Activated CD8-positive, alpha-beta memory T cell treated with anti-CD3 and anti-CD28 coated beads, Interleukin-2, amount 50 U/mL, for 48 hours (primary cell): ENCODE results near the gene CAMTA1.
A peak's percentile ranks its signal among the peaks of the same experiment; 100 is the strongest.

Experiments used
- DNase-seq: peaks from one replicate; pipeline ENCODE4 v3.0.0-alpha.2; 2020

Gene CAMTA1

GRCh38 chr1:7642418-7642704 lies 857.1 kb downstream of the CAMTA1 start:
- no peak for DNase-seq

GRCh38 chr1:7642781-7643529 lies 857.7 kb downstream of the CAMTA1 start:
- DNase-seq: no peak

- no peak for DNase-seq
Measured at GRCh38 chr1:7643530-7643929, 858.3 kb downstream of the CAMTA1 start.

- no peak for DNase-seq
Measured at GRCh38 chr1:7644086-7644485, 858.8 kb downstream of the CAMTA1 start.

GRCh38 chr1:7644961-7645750 lies 859.9 kb downstream of the CAMTA1 start:
- DNase-seq: no peak

GRCh38 chr1:7645751-7646048 lies 860.4 kb downstream of the CAMTA1 start:
- no peak for DNase-seq

GRCh38 chr1:7646164-7646563 lies 860.9 kb downstream of the CAMTA1 start:
- no peak for DNase-seq

GRCh38 chr1:7646981-7647901 lies 862.0 kb downstream of the CAMTA1 start:
- DNase-seq: peak; percentile 94

GRCh38 chr1:7648761-7649384 lies 863.6 kb downstream of the CAMTA1 start:
- DNase-seq: no peak

GRCh38 chr1:7650801-7651200 lies 865.5 kb downstream of the CAMTA1 start:
- DNase-seq: no peak

- no peak for DNase-seq
Measured at GRCh38 chr1:7651203-7651602, 865.9 kb downstream of the CAMTA1 start.

GRCh38 chr1:7652061-7652460 lies 866.8 kb downstream of the CAMTA1 start:
- DNase-seq: no peak

GRCh38 chr1:7652515-7653098 lies 867.4 kb downstream of the CAMTA1 start:
- no peak for DNase-seq

- DNase-seq: no peak
Measured at GRCh38 chr1:7654725-7655124, 869.5 kb downstream of the CAMTA1 start.

- no peak for DNase-seq
Measured at GRCh38 chr1:7655354-7655753, 870.1 kb downstream of the CAMTA1 start.

- DNase-seq: no peak
Measured at GRCh38 chr1:7656557-7657215, 871.4 kb downstream of the CAMTA1 start.

GRCh38 chr1:7657287-7658016 lies 872.2 kb downstream of the CAMTA1 start:
- no peak for DNase-seq

GRCh38 chr1:7658099-7658498 lies 872.8 kb downstream of the CAMTA1 start:
- no peak for DNase-seq

- no peak for DNase-seq
Measured at GRCh38 chr1:7659514-7659913, 874.3 kb downstream of the CAMTA1 start.

GRCh38 chr1:7663451-7664146 lies 878.3 kb downstream of the CAMTA1 start:
- DNase-seq: no peak
